Fibroblast of the aortic adventitia (primary cell): ENCODE data around the gene GCNT2. TPM values are rescaled to one million over a fixed set of nuclear protein-coding genes. Genes with fewer than 3 reads are reported as not detected.

Source experiments
- DNase-seq: peaks from one replicate; pipeline ENCODE4 v3.0.0-alpha.2; 2010; ENCODE audit warnings: low read depth
- H3K4me3 ChIP-seq: 2 replicates; pipeline ENCODE4 v1.5.1; 2011; ENCODE audit warnings: low read depth, mild to moderate bottlenecking, control low read depth, low read length, moderate library complexity
- total RNA-seq: library from RNA; depleted of rRNA; stranded (reverse); fragments of >200 nt; gene quantifications from 2 replicates; pipeline ENCODE4 v1.2.3, GENCODE V29; 2012; ENCODE audit warnings: low replicate concordance
- TF ChIP-seq, protein P1 (sequence below): IDR thresholded peaks from 2 replicates; pipeline ENCODE4 v1.5.1; 2011; ENCODE audit warnings: mild to moderate bottlenecking, low read length, control low read depth, inconsistent platforms; ENCODE audit not compliant: insufficient read depth

The GCNT2 gene
- 2.5 TPM in 1 of 2 replicates, not detected in the other for total RNA-seq

DNA sequence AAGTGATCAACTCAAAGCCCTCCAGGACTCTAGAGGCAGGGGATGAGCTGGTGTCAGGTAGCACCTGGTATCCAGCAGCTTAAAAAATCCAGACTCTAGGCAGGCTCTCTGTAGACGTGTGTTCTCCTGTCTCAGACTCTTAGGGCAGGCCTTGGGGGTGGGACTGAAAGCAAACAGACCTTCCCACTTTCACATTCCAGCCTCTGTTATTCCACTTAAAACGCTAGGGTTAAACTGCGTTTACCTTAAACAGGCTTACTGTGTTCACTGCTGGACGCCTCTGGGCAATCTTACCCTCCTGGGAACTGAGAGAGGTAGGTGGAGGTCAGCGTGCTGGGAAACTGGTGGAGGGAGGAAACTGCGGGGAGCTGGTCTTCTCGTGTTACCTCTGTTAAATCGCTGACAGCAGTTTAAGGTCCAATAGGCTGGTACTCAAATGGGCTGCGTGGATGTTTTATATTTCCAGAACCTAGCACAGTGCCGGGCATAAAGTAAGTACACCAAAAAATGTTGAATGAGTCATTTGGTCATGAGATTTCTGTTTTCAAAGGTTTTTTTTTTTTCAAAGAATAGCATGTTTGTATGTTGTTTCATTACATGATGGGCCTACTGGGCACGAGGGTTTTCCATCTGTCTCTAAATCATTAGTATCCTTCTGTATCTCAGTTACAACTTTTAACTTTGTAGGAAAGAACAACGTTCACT, at the start of gene GCNT2:
Gene GCNT2, plus strand, starts transcription at position 248 of the 705 bp plus-strand sequence. CDS start 7,561 bp downstream, outside the sequence.
- peak within 1 kb of the TSS; percentile 4 for H3K4me3 ChIP-seq
- DNase-seq: peak; percentile 39
- TF ChIP-seq, protein P1, sequence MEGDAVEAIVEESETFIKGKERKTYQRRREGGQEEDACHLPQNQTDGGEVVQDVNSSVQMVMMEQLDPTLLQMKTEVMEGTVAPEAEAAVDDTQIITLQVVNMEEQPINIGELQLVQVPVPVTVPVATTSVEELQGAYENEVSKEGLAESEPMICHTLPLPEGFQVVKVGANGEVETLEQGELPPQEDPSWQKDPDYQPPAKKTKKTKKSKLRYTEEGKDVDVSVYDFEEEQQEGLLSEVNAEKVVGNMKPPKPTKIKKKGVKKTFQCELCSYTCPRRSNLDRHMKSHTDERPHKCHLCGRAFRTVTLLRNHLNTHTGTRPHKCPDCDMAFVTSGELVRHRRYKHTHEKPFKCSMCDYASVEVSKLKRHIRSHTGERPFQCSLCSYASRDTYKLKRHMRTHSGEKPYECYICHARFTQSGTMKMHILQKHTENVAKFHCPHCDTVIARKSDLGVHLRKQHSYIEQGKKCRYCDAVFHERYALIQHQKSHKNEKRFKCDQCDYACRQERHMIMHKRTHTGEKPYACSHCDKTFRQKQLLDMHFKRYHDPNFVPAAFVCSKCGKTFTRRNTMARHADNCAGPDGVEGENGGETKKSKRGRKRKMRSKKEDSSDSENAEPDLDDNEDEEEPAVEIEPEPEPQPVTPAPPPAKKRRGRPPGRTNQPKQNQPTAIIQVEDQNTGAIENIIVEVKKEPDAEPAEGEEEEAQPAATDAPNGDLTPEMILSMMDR: no peak

DNA sequence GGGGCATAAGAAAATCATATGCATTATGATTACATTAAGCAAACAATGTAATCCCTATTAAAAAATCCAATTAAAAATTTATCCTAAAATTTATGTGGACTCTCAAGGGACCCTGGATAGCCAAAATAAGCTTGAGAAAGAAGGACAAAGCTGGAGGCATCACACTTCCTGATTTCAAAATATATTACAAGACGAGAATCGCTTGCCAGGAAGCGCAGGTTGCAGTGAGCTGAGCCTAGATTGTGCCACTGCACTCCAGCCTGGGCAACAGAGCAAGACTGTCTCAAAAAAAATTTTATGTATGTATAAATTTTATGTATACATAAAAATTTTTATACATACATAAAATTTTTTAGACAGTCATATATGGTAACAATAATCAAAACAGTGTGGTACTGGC, 48.5 kb upstream of the GCNT2 start:
- DNase-seq: no peak
- no peak overlapping the region for H3K4me3 ChIP-seq
- TF ChIP-seq, protein P1: no peak

DNA sequence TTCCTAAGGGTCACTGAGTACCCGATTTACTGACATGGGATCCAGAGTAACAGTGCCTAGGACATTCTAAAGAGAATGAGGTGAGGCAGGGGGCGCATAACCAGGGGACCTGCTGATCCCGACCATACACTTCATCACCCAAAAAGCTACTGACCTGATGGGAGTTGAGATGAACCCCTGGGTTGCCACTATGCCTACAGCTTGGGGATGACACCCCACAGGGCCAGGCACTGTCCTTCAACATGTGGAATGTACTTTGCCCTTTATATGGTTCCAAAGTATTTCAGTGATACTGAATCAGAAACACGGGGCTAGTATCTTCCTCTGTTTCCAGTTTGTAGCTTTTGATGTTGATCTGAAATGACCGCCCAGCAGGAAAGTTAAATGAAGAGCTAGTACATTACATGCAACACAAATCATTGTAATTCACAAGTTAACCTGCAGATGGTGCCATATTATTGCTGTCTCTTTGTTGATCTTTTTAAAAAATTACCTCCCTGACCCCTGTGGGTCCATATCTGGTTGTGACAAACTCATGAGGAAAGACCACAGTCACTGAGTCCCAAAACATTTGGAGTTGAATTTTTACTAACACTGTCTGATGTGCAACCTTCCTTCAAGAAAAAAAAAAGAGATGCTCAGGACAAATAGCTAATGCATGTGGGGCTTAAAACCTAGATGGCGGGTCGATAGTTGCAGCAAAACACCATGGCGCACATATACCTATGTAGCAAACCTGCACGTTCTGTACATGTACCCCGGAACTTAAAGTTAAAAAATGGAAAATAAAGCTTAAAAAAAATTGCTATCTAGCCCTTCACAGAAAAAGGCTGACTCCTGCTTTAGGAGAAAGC, 42.7 kb upstream of the GCNT2 start:
- H3K4me3 ChIP-seq: no peak overlapping the region
- peak; percentile 65 for DNase-seq
- TF ChIP-seq, protein P1: peak; percentile 50

DNA sequence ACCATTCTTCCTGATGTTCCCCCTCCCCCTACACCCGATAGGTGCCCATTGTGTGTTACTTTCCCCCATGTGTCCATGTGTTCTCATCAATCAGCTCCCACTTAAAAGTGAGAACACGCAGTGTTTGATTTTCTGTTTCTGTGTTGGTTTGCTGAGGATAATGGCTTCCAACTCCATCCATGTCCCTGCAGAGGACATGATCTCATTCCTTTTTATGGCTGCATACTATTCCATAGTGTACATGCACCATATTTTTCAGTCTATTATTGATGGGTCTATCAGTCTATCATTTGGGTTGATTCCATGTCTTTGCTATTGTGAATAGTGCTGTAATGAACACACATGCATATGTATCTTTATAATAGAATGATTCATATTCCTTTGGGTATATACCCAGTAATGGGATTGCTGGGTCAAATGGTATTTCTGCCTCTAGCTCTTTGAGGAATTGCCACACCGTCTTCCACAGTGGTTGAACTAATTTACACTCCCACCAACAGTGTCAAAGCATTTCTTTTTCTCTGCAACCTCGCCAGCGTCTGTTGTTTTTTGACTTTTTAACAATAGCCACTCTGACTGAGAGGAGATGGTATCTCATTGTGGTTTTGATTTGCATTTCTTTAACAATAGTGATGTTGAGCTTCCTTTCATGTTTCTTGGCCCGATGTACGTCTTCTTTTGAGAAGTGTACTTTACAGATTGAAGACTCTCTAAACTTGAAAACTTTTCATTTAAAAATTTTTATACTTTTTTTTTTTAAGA, 41.0 kb upstream of the GCNT2 start:
- TF ChIP-seq, protein P1: no peak
- H3K4me3 ChIP-seq: no peak overlapping the region
- peak; percentile 5 for DNase-seq

DNA sequence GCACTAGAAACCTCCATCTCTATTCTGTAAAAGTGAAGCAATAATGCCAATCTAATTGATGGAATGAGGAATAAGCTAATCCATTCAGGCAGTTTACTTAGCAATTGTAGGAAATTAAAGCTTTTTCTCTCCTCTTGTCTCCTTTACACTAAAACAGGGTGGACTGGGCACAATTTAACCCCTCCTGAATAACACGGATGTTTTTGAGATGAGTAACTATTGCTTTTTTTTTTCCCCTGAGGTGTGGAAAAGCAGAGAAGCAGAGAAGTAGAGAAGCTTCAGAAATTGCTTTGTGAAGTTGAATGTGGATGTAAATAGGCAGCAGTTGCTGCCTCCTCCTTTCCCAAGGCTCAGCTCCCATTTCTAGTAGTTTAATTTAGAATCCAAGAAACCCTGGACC, 40.0 kb upstream of the GCNT2 start:
- no peak for DNase-seq
- H3K4me3 ChIP-seq: no peak overlapping the region
- TF ChIP-seq, protein P1: no peak

DNA sequence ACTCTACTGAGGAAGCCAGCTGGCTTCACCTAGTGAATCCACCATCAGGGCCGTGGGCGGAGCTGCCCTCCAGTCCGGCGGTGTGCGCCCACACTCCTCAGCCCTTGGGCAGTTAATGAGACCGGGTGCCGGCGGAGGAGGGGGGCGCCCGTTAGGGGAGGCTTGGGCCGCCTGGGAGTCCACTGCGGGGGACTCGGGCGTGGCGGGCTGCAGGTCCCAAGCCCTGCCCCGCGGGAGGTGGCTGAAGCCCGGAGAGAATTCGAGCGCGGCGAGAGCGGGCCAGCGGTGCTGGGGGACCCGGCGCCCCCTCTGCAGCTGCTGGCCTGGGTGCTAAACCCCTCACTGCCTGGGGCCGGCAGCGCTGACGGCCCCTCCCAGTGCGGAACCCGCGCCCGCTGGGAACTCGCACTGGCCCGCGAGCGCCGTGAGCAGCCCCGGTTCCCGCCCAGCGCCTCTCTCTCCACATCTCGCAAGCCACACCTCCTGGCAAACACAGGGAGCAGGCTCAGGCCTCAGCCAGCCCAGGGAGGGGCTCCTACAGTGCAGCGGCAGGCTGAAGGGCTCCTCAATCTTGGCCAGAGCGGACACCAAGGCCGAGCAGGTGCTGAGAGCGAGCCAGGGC, 38.4 kb upstream of the GCNT2 start:
- TF ChIP-seq, protein P1: no peak
- H3K4me3 ChIP-seq: no peak overlapping the region
- no peak for DNase-seq
